Nephron progenitor cell (in vitro differentiated cells): ENCODE data around the gene ADAM22.

Experiments used
- DNase-seq: peaks from one replicate; pipeline ENCODE4 v3.0.0; 2021
- H3K27ac Mint-ChIP-seq: 2 replicates; pipeline ENCODE4 v1.8.0; 2021; ENCODE audit warnings: mild to moderate bottlenecking, moderate library complexity, mixed read lengths
- H3K27me3 Mint-ChIP-seq: 2 replicates; pipeline ENCODE4 v1.8.0; 2021; ENCODE audit warnings: mild to moderate bottlenecking, low read depth, mixed read lengths; ENCODE audit not compliant: poor library complexity
- H3K36me3 Mint-ChIP-seq: 2 replicates; pipeline ENCODE4 v1.8.0; 2021; ENCODE audit warnings: low read depth, mixed read lengths
- H3K4me1 Mint-ChIP-seq: 2 replicates; pipeline ENCODE4 v1.8.0; 2021; ENCODE audit warnings: mixed read lengths
- H3K4me3 Mint-ChIP-seq: 2 replicates; pipeline ENCODE4 v1.8.0; 2021; ENCODE audit warnings: mild to moderate bottlenecking, moderate library complexity, mixed read lengths
- H3K9me3 Mint-ChIP-seq: 2 replicates; pipeline ENCODE4 v1.8.0; 2021; ENCODE audit warnings: mild to moderate bottlenecking, moderate library complexity, mixed read lengths
- TF ChIP-seq, protein P1 (sequence below): fragments of 200-600 bp; sonication (generic); IDR thresholded peaks from 2 replicates; pipeline ENCODE4 v1.5.0; 2021; ENCODE audit warnings: antibody characterized with exemption

The ADAM22 gene

DNA sequence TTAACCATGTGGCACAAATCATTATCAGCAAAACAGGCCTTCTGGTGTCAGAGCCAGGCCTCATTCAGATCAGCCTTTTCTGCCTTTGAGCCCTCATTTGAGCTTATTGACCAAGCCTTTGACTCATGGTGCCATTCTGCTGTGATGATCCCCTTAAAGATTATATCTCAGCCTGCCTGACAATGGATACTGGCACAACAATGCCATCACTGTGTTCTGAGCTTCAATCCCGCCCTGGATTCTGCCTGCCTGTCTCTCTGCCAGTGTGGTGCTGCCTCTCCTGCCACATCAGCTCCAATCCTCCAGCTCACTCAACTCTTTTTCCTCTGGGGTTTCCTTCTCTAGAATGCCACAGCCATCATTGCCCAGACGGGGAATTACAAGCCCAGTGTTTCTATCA lies 233.2 kb downstream of the ADAM22 start:
- Mint-ChIP-seq H3K27me3 (no peaks in the 10 kb centered on the region), H3K36me3 (no peaks in the 10 kb centered on the region), H3K27ac (peak overlapping the region; percentile 38), H3K4me3 (no peak overlapping the region), H3K4me1 (no peaks in the 10 kb centered on the region), H3K9me3 (no peaks in the 10 kb centered on the region)
- TF ChIP-seq, protein P1, sequence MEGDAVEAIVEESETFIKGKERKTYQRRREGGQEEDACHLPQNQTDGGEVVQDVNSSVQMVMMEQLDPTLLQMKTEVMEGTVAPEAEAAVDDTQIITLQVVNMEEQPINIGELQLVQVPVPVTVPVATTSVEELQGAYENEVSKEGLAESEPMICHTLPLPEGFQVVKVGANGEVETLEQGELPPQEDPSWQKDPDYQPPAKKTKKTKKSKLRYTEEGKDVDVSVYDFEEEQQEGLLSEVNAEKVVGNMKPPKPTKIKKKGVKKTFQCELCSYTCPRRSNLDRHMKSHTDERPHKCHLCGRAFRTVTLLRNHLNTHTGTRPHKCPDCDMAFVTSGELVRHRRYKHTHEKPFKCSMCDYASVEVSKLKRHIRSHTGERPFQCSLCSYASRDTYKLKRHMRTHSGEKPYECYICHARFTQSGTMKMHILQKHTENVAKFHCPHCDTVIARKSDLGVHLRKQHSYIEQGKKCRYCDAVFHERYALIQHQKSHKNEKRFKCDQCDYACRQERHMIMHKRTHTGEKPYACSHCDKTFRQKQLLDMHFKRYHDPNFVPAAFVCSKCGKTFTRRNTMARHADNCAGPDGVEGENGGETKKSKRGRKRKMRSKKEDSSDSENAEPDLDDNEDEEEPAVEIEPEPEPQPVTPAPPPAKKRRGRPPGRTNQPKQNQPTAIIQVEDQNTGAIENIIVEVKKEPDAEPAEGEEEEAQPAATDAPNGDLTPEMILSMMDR, result no peak
- no peak for DNase-seq

GRCh38 chr7:88167721-88168120 lies 233.7 kb downstream of the ADAM22 start:
- no peaks in the 10 kb centered on the region for H3K36me3 Mint-ChIP-seq
- no peak for DNase-seq
- no peaks in the 10 kb centered on the region for H3K27me3 Mint-ChIP-seq
- H3K9me3 Mint-ChIP-seq, result no peaks in the 10 kb centered on the region
- peak overlapping the region; percentile 38 for H3K27ac Mint-ChIP-seq
- TF ChIP-seq, protein P1, result no peak
- no peak overlapping the region for H3K4me3 Mint-ChIP-seq
- H3K4me1 Mint-ChIP-seq, result no peaks in the 10 kb centered on the region

DNA sequence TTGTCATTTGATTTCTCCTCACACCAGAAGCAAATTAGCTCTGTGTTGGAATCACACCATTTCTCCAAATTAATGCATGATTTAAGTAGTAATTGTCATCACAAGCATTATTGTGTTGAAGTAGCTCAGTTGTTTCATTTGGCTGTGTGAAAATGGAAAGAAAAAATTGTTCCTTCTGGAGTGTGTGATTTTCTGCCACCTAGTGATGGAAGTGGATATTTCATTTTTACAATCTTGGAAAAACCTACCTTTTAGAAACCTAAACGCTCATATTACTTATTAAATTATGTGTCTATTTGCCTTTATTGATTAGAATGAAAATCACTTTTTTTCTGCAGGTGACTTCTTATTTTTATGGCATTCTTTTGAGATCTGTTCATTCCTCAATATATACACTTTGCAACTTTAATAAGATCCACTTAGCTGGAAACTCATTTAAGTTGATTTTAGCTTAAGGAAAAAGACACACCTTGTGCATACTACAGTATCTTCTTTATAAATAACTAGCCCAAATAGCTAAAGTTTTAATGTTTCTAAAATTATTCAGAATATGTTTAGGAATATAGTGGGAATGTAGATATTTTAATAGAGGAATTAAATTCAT lies 235.8 kb downstream of the ADAM22 start:
- H3K9me3 Mint-ChIP-seq, result no peaks in the 10 kb centered on the region
- no peak overlapping the region for H3K4me3 Mint-ChIP-seq
- H3K36me3 Mint-ChIP-seq, result no peaks in the 10 kb centered on the region
- H3K27ac Mint-ChIP-seq, result no peak overlapping the region
- TF ChIP-seq, protein P1, result peak; percentile 60
- H3K4me1 Mint-ChIP-seq, result no peaks in the 10 kb centered on the region
- no peak for DNase-seq
- H3K27me3 Mint-ChIP-seq, result no peaks in the 10 kb centered on the region

DNA sequence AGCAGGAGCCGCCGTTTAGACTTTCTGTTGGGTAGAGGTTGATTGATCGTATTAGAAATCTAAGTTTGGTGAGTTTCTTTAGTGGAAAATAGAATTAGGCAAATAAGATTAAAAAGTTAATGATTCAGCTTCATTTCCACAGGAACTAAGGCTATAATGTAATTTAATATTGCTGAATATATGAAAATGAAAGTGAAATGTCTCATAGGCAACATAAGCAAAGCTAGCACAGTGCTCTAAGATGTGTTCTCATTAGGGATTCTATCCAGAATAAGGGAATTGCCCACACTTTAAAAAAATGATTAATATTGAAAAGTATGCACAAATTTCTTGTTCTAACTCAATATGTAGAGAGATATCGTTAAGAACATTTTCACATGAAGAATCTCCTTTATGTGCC lies 238.8 kb downstream of the ADAM22 start:
- no peaks in the 10 kb centered on the region for H3K9me3 Mint-ChIP-seq
- H3K36me3 Mint-ChIP-seq, result no peaks in the 10 kb centered on the region
- DNase-seq, result no peak
- no peaks in the 10 kb centered on the region for H3K4me1 Mint-ChIP-seq
- H3K4me3 Mint-ChIP-seq, result no peak overlapping the region
- H3K27me3 Mint-ChIP-seq, result no peaks in the 10 kb centered on the region
- no peak overlapping the region for H3K27ac Mint-ChIP-seq
- TF ChIP-seq, protein P1, result no peak

DNA sequence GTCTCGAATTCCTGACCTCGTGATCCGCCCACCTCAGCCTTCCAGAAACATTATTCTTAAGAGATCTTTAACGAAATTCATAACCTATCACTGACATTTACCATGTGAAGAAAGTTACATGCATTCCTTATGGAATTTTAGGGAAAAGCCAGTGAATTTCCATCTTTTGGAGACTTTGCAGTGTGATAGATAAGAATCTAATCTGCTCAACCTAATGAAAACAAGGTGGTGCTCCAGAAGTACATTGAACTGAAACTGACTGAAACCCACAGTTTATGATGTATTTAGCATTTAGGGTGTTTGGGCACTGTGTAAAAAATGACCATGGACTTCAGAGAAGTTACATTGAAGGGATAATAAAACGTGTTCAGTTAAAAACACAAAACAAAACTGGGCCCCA lies 242.1 kb downstream of the ADAM22 start:
- TF ChIP-seq, protein P1, result no peak
- H3K4me3 Mint-ChIP-seq, result no peak overlapping the region
- no peaks in the 10 kb centered on the region for H3K4me1 Mint-ChIP-seq

GRCh38 chr7:88183051-88183450 lies 249.0 kb downstream of the ADAM22 start:
- Mint-ChIP-seq H3K9me3 (no peaks in the 10 kb centered on the region), H3K27me3 (no peaks in the 10 kb centered on the region), H3K36me3 (no peaks in the 10 kb centered on the region), H3K27ac (no peak overlapping the region), H3K4me3 (no peak overlapping the region), H3K4me1 (no peaks in the 10 kb centered on the region)
- TF ChIP-seq, protein P1, result no peak
- no peak for DNase-seq

More for the DNA sequence above, 242.1 kb downstream of the ADAM22 start:
- Mint-ChIP-seq H3K36me3 (no peaks in the 10 kb centered on the region), H3K27ac (no peak overlapping the region), H3K9me3 (no peaks in the 10 kb centered on the region), H3K27me3 (no peaks in the 10 kb centered on the region)
- no peak for DNase-seq
